Effector memory CD4-positive, alpha-beta T cell (primary cell): ENCODE data around the gene RSRC2.
A peak's percentile ranks its signal among the peaks of the same experiment; 100 is the strongest.
"Not testable (repeated sequence)": the region's sequence is repeated elsewhere in the genome, so short reads cannot be mapped to it uniquely, and the experiment has no call there.

Source experiments
- DNase-seq, 3 donors: peaks; one replicate each; pipeline ENCODE4 v3.0.0-alpha.2; 2020
- H3K27ac ChIP-seq: 2 replicates; pipeline ENCODE4 v1.7.0; 2013; ENCODE audit warnings: mild to moderate bottlenecking, low read length, moderate library complexity; ENCODE audit not compliant: insufficient read depth, poor library complexity, severe bottlenecking
- H3K27me3 ChIP-seq: replicated peaks from 2 replicates; pipeline ENCODE4 v1.7.0; 2013; ENCODE audit warnings: mild to moderate bottlenecking, low read length; ENCODE audit not compliant: insufficient read depth, control insufficient read depth, poor library complexity, severe bottlenecking
- H3K36me3 ChIP-seq: 2 replicates; pipeline ENCODE4 v1.7.0; 2013; ENCODE audit warnings: mild to moderate bottlenecking, low read length, moderate library complexity; ENCODE audit not compliant: control insufficient read depth, insufficient read depth
- H3K4me1 ChIP-seq: 2 replicates; pipeline ENCODE4 v1.7.0; 2013; ENCODE audit warnings: low read length, mild to moderate bottlenecking; ENCODE audit not compliant: control insufficient read depth, insufficient read depth, poor library complexity, severe bottlenecking
- H3K4me3 ChIP-seq: 2 replicates; pipeline ENCODE4 v1.7.0; 2013; ENCODE audit warnings: low read length, low read depth, mild to moderate bottlenecking; ENCODE audit not compliant: insufficient read depth, poor library complexity, severe bottlenecking
- H3K9me3 ChIP-seq: 2 replicates; pipeline ENCODE4 v1.7.0; 2013; ENCODE audit warnings: mild to moderate bottlenecking, low read length, moderate library complexity; ENCODE audit not compliant: control insufficient read depth

The RSRC2 gene

GRCh38 chr12:122503783-122504590, 22.7 kb downstream of the RSRC2 start:
- H3K4me3 ChIP-seq: no peak overlapping the region
- no peak for DNase-seq
- no peaks in the 10 kb centered on the region for H3K27me3 ChIP-seq
- peaks cover 7% of the 10 kb centered on the region for H3K4me1 ChIP-seq
- no peak overlapping the region for H3K27ac ChIP-seq
- no peaks in the 10 kb centered on the region for H3K9me3 ChIP-seq
- peaks cover 52% of the 10 kb centered on the region for H3K36me3 ChIP-seq

- DNase-seq: no peak
- no peak overlapping the region for H3K27ac ChIP-seq
- peaks cover 45% of the 10 kb centered on the region for H3K36me3 ChIP-seq
- no peaks in the 10 kb centered on the region for H3K27me3 ChIP-seq
- no peak overlapping the region for H3K4me3 ChIP-seq
- H3K4me1 ChIP-seq: peaks cover 9% of the 10 kb centered on the region
- H3K9me3 ChIP-seq: no peaks in the 10 kb centered on the region
Measured at GRCh38 chr12:122503147-122503751, 23.5 kb downstream of the RSRC2 start.

- peak overlapping the region; percentile 67 for H3K27ac ChIP-seq
- H3K4me1 ChIP-seq: peaks cover 14% of the 10 kb centered on the region
- peaks cover 28% of the 10 kb centered on the region for H3K36me3 ChIP-seq
- H3K27me3 ChIP-seq: no peaks in the 10 kb centered on the region
- H3K4me3 ChIP-seq: peak overlapping the region; percentile 39
- no peaks in the 10 kb centered on the region for H3K9me3 ChIP-seq
- DNase-seq: no peak
Measured at GRCh38 chr12:122501489-122501989, 25.2 kb downstream of the RSRC2 start.

- peak within 1 kb of the TSS; percentile 85 for H3K4me3 ChIP-seq
- DNase-seq: peak; percentile 90 to 95 (median 95)
- H3K27ac ChIP-seq: peak within 1 kb of the TSS; percentile 94
- peaks cover 14% of the 10 kb centered on the region for H3K4me1 ChIP-seq
- H3K9me3 ChIP-seq: no peaks in the 10 kb centered on the region
- H3K36me3 ChIP-seq: peaks cover 22% of the 10 kb centered on the region
- no peaks in the 10 kb centered on the region for H3K27me3 ChIP-seq
Measured at GRCh38 chr12:122500685-122501488, 25.8 kb downstream of the RSRC2 start, which contains the start of gene ZCCHC8. Gene ZCCHC8 (minus strand): TSS chr12:122500932. CDS start chr12:122500840, 92 bp downstream.

- peaks cover 14% of the 10 kb centered on the region for H3K4me1 ChIP-seq
- peak overlapping the region; percentile 85 for H3K4me3 ChIP-seq
- H3K27me3 ChIP-seq: no peaks in the 10 kb centered on the region
- peak in 2 of 3 donors; percentile 19 to 22 for DNase-seq
- H3K9me3 ChIP-seq: no peaks in the 10 kb centered on the region
- H3K27ac ChIP-seq: peak overlapping the region; percentile 94
- peaks cover 17% of the 10 kb centered on the region for H3K36me3 ChIP-seq
Measured at GRCh38 chr12:122499991-122500684, 26.6 kb downstream of the RSRC2 start.

GRCh38 chr12:122495258-122495657, 31.5 kb downstream of the RSRC2 start:
- H3K4me3 ChIP-seq: no peak overlapping the region
- H3K9me3 ChIP-seq: no peaks in the 10 kb centered on the region
- DNase-seq: no peak
- no peaks in the 10 kb centered on the region for H3K27me3 ChIP-seq
- no peak overlapping the region for H3K27ac ChIP-seq
- H3K36me3 ChIP-seq: peaks cover 26% of the 10 kb centered on the region
- H3K4me1 ChIP-seq: peaks cover 7% of the 10 kb centered on the region

- not testable (repeated sequence) for H3K4me1 ChIP-seq, H3K27ac ChIP-seq, H3K4me3 ChIP-seq, H3K9me3 ChIP-seq, DNase-seq, H3K27me3 ChIP-seq
- peaks cover 42% of the 10 kb centered on the region for H3K36me3 ChIP-seq
Measured at GRCh38 chr12:122493222-122493621, 33.5 kb downstream of the RSRC2 start.

GRCh38 chr12:122491991-122492390, 34.7 kb downstream of the RSRC2 start:
- Histone ChIP-seq H3K4me1 (no peaks in the 10 kb centered on the region), H3K4me3 (no peak overlapping the region), H3K9me3 (no peaks in the 10 kb centered on the region), H3K36me3 (peaks cover 53% of the 10 kb centered on the region), H3K27ac (no peak overlapping the region), H3K27me3 (no peaks in the 10 kb centered on the region)
- no peak for DNase-seq

GRCh38 chr12:122489038-122489437, 37.7 kb downstream of the RSRC2 start:
- Histone ChIP-seq H3K4me1 (no peaks in the 10 kb centered on the region), H3K4me3 (no peak overlapping the region), H3K27me3 (no peaks in the 10 kb centered on the region), H3K9me3 (no peaks in the 10 kb centered on the region), H3K27ac (no peak overlapping the region), H3K36me3 (peaks cover 63% of the 10 kb centered on the region)
- DNase-seq: no peak
